HG03442 (cell line): ENCODE results near the gene HIF1AN.

Experiments
- ATAC-seq: cut with Tn5 transposase; IDR thresholded peaks from one replicate; pipeline ENCODE4 v1.9.1; 2021; ENCODE audit warnings: mild to moderate bottlenecking, moderate library complexity; ENCODE audit not compliant: unreplicated experiment

HIF1AN gene

DNA sequence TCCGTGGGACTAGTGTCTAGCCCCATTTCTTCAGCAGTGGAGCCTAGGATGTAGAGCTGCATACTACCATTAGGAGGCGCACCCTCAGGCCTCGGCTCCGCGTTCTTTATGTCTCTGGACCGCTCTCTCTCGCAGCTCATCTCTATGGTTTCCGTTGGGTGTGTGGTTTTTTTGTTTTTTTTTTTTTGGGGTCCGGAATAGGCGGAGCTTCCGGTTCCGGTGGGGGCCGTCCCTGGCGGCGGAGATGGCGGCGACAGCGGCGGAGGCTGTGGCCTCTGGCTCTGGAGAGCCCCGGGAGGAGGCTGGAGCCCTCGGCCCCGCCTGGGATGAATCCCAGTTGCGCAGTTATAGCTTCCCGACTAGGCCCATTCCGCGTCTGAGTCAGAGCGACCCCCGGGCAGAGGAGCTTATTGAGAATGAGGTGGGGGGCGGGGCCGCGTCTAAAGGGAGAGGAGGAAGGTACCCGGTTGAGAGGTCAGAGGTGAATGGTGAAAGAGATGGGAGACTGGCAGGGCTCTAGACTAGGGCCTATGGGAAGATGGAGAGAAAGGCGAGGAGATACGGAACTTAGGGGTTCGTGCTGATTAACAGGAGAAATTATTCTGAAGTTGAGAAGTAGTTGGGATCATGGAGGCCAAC is at the start of gene HIF1AN:
Gene HIF1AN (plus strand): TSS at position 229 of the 639 bp plus-strand sequence. CDS start 16 bp downstream, at position 245.
- ATAC-seq = peak; percentile 94

DNA sequence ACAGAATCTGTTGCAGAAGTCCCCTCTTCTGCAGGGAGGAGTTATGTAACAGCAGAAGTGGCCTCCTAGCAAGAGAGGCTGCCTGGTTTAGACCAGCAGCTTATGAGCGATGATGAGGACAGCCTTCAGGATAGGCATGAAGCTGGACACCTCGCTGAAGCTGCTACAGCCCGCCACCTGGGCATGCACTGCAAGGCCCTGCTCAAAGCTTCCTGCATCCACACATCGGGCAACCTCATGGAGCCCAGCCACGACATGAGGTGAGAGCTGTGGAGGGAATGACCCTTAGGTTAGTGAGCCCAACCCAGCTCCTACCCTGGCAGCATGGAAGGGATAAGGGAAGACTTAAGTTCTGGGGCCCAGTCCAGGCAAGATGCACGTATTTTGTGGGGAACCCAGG is 48.2 kb upstream of the HIF1AN start:
- ATAC-seq = no peak

DNA sequence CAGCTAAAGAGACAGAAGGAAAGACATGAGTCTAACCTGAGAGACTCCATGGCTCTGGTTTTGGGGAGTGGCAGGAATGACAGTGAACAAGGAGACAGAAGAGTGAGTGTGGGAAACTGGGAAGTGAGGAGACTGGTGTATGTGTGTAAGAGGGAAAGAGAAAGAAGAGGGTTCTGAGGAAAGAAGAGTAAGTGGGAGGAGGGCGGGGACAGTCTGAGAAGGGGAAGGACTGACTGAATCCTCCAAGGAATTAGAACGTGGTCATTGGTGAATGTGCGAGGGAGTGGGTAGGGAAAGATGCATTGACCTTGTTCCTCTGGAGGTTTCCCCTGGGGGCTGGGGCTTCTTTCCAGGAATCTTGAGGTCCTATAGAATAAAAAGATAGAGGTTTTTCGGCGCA is 46.3 kb upstream of the HIF1AN start:
- no peak for ATAC-seq

DNA sequence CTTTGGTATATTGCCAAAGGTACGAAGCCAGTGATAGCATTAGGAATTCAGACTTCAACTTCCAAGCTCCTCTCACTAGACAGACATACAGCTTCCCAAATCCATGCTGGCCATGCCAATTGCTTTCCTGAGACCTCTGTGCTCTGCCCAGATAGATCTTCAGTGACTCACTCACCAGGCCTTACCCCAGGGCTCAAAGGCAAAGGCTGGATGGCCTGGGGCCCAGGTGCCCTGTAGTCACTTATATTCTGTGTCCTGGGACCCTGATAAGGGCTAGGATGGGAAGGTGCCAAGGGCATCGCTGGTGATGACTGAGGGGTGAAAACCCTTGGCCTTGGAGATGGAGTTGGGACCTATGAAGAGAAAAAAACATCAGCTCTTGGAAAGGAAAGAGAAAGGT is 45.2 kb upstream of the HIF1AN start:
- ATAC-seq = no peak

GRCh38 chr10:100496567-100496966 is 39.2 kb upstream of the HIF1AN start:
- ATAC-seq = no peak

GRCh38 chr10:100498059-100498458 is 37.7 kb upstream of the HIF1AN start:
- no peak for ATAC-seq

DNA sequence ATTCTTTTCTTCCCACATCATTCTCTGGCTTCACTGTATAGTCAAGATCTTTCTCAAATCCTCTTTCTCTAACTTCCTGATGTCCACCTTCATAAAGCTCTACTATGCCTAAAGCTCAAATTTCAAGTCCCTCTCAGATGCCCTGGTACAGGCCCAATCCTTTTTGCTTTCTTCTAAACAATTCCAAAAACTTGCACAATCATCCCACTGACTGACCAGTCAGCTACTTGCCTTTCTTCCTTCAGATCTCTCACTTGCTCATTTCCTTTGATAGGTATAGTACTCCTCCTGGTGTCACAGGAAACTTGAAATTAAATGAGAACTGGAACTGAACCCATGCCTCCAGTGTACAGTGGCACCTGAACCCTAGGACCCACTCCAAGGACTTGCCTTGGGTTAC is 34.3 kb upstream of the HIF1AN start:
- no peak for ATAC-seq

DNA sequence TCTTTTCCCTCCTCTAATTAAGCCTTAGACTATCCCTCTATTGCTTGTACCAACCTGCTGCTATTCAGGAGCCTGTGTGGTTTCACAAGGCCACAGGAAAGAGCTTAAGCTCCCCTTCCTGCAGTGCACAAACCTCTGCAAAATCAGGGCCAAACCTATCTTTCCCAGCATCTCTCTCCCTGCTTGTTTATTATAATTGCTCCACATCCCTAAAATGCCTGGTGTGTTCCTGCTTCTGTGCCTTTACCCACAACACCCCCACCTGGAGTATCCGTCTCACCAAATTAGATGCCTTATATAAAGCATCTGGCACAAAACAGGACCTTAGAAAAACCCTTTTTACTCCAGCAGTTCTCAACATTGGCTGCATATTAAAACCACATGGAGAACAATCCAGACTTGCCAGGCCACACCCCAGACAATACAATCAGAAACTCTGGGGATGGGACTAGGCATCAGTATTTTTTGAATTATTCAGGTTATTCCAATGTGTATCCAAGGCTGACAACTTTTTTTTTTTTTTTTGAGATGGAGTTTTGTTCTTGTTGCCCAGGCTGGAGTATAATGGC is 32.7 kb upstream of the HIF1AN start:
- ATAC-seq = no peak

GRCh38 chr10:100504096-100504495 is 31.6 kb upstream of the HIF1AN start:
- ATAC-seq = no peak

- ATAC-seq = no peak
Observed at GRCh38 chr10:100505164-100505563, 30.6 kb upstream of the HIF1AN start.

- ATAC-seq = no peak
Observed at GRCh38 chr10:100506596-100507356, 29.0 kb upstream of the HIF1AN start.

GRCh38 chr10:100507357-100507732 is 28.4 kb upstream of the HIF1AN start:
- no peak for ATAC-seq

GRCh38 chr10:100508266-100508665 is 27.5 kb upstream of the HIF1AN start:
- ATAC-seq = no peak

DNA sequence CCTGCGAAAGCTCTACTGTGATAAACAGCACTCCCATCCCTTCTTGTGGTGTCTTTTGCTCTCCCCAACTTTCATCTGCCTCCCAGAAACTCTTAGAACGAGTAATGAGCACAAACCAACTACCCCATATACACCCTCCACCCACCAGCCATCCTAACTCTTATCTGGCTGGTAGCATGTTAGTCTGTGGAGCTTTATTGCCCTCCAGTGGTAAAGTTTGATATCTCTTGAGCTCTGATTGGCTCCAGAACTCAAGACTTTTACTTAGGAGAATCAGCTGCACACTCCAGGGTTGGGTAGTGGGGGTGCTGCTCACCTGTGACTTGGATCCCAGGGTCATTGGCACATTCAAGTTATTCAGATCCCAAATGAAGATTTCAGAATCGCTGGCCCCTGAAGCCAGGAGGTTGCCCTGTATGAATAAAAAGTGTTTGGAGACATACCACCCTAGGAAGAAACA is 27.0 kb upstream of the HIF1AN start:
- ATAC-seq = no peak

GRCh38 chr10:100509241-100509840 is 26.4 kb upstream of the HIF1AN start:
- ATAC-seq = no peak

DNA sequence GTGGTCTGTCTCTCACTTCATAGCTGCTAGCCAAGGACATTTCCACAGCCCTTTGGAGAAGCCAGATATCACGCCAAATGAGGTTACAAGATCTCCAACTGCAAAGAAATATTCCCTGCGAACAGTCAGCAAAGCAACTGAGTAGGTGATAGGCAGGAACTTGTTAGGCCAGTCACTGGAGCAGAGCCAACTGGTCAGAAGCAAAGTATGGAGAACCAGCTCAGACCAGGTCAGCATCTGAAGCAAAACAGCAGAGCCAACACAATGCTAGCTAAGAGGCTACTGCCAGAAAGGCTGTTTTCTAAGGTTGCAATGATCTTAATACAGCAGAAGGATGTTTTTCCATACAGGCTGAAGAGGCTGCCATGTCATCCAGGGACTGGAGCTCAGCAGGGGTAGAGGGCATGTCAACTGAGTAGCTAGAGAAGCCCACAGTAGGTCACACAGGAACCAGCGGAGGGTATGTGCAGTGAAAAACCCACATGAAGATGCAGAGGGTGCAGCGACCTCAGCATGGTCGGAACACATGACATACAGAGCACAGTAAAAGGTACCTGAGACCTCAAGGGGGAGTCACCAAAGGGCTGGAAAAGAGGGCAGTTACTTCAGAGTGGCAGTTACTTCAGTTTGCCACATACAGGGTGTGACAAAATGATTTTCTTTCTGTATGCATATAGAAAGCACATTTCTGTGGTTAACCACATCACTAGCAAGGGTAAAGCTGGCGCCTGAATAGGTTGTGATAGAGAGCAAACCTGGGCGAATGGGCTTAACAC is 25.0 kb upstream of the HIF1AN start:
- ATAC-seq = peak; percentile 41

- no peak for ATAC-seq
Observed at GRCh38 chr10:100515612-100516011, 20.1 kb upstream of the HIF1AN start.

GRCh38 chr10:100516847-100517246 is 18.9 kb upstream of the HIF1AN start:
- ATAC-seq = no peak

GRCh38 chr10:100518761-100519241 is 16.9 kb upstream of the HIF1AN start:
- no peak for ATAC-seq

GRCh38 chr10:100519311-100520051 is 16.3 kb upstream of the HIF1AN start, which contains the start of gene SEC31B:
SEC31B (minus strand) TSS chr10:100519861; CDS start chr10:100516952, 2,909 bp downstream.
- ATAC-seq = no peak
